Stimulated activated CD4-positive, alpha-beta T cell treated with anti-CD3 and anti-CD28 coated beads, Interleukin-4, amount 100 ng/mL, for 48 hours (primary cell): Measurements from ENCODE around the gene THOC6.
A peak's percentile ranks its signal among the peaks of the same experiment; 100 is the strongest.

ENCODE experiments used
- DNase-seq, 2 donors: peaks; one replicate each; pipeline ENCODE4 v3.0.0-alpha.2; 2020; ENCODE audit warnings: low read depth in 2 of 2

The THOC6 gene

GRCh38 chr16:3015865-3016521, 7.8 kb upstream of the THOC6 start:
- DNase-seq = no peak

GRCh38 chr16:3017344-3017743, 6.5 kb upstream of the THOC6 start:
- DNase-seq = no peak

DNA sequence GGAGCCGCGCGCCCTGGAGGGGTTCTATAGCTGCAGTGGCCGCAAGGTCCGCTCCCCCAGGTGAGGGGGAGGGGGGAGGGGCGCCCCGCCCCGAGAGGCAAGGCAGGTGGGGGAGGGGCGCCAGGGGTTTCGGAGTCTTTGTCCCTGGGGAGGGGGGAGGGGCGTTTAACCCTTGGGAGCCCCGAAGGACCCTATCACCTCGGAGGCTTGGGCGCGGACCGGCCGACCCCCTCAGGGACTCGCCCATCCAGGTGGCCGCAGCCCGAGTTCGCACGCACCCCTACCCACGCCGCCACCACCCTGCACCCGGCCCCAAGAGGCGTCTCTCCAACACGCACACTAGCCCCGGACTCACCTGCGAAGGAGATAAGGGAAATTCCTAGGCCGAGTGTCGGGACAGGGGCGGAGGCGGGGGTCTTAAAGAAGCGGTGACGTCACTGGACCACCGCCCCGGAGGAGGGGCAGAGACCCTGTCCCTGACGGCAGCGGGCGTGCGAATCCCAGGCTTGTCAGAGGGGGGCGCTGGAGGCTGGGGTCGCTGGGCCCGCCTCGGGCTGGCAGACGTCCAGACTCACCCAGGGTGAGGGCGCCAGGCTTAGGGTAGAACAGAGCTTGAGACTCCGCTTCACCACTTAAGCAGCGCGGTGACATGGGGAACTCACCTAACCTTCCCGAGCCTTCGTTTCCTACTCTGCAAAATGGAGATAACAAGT, 5.9 kb upstream of the THOC6 start, which contains the start of gene CLDN6:
CLDN6 (minus strand) TSS at position 390 of the 713 bp plus-strand sequence. CDS start 2,162 bp downstream, outside the sequence.
- no peak for DNase-seq

DNA sequence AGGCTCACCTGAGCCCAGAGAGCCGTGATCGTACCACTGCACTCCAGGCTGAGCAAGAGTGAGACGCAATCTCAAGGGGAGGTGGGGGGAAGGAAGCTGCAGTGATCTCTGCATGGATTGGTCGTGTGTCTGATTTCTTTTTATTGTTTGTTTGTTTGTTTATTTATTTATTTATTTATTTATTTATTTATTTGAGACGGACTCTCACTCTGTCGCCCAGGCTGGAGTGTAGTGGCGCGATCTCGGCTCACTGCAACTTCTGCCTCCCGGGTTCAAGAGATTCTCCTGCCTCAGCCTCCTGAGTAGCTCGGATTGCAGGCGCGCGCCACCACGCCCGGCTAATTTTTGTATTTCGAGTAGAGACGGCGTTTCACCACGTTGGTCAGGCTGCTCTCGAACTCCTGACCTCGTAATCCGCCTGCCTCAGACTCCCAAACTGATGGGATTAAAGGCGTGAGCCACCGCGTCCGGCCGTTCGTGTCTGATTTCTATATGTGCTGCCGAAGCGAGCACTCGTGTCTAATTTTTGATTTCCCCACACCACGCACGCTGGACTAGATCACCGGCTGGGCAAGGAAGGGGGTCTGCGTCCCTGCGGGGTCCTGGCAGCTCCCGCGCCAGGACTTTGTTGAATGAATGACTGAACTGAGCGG, 4.1 kb upstream of the THOC6 start:
- no peak for DNase-seq

- peak; percentile 47 to 63 for DNase-seq
These were observed 3.6 kb upstream of the THOC6 start, which contains the start of gene TNFRSF12A for GRCh38 chr16:3020247-3020603. Gene TNFRSF12A (plus strand): TSS chr16:3020368. CDS start chr16:3020398, 30 bp downstream.

DNA sequence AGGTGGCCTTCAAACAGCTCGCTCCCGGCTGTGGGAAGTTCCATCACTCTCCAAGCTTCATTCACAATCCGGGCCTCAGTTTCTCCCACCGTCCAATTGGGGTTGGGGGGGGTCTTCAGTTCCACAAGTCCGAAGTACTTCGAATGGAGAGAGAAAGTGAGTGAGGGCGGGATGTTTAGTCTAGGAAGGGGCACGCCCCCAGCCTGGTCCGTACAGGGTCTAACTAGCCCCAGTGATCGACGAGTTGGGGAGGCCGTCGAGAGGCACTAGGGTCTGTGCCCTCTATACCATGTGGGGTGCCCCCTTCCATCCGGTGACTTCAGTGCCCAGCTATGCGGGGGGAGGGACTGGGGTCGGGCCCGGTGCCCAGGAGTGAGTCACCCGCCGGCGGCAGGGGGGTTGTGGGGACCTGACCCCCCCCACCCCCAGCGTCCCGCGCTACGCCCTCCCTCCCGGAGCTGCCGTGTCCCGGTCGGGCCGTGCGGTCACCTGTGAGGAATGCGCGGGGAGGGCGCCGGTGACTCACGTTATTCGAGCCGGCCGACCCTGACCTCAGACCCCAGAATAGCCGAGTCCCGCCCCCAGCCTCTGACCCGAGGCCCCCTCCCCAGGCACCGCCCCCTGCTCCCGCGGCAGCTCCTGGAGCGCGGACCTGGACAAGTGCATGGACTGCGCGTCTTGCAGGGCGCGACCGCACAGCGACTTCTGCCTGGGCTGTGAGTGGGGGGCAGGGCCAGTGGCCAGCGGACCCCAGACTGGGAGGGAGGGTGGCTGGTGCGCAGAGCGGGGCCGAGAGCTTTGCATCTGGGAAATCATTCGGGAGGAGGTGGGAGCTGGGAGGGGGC, 3.0 kb upstream of the THOC6 start:
- DNase-seq = no peak

- DNase-seq = peak; percentile 82 to 91
These were observed 2.2 kb upstream of the THOC6 start for GRCh38 chr16:3021449-3022207.

- peak; percentile 88 to 93 for DNase-seq
These were observed 1.6 kb upstream of the THOC6 start for GRCh38 chr16:3022208-3022683.

DNA sequence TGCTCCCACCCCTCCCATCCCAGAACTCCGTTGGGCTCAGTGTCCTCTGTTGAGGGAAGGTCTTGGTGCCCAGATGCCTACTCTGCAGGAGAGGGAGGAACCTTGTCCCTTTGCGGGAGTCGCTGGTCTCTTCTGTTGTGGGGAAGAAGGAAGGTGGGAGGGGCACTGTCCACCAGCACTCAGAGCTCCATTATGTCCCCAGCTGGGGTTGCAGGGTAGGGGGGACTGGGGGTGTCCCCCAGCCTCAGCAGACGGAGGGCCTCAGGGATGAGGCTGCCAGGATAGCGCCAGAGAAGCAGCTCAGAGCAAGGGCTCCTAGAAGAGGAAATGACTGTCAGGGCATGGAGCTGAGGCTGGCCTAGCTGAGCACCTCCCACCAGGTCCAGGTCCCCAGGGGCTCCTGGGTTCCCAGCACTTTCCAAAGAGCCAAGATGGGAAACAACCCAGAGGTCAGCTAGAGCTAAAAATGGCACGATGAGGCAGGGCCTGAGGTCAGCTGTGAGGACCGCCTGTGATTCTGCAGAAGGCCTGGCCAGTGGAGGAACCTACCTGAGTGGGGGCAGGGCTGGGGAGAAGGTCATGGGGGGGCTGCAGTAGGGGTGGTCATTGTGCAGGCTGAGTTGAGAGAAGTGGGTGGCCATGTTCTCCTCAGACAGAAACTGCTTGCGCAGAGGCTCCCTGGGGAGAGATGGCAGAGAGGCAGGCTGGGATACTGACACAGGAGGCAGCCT, 986 bp upstream of the THOC6 start:
- no peak for DNase-seq

- DNase-seq = no peak
These were observed 493 bp upstream of the THOC6 start for GRCh38 chr16:3023415-3023668.

DNA sequence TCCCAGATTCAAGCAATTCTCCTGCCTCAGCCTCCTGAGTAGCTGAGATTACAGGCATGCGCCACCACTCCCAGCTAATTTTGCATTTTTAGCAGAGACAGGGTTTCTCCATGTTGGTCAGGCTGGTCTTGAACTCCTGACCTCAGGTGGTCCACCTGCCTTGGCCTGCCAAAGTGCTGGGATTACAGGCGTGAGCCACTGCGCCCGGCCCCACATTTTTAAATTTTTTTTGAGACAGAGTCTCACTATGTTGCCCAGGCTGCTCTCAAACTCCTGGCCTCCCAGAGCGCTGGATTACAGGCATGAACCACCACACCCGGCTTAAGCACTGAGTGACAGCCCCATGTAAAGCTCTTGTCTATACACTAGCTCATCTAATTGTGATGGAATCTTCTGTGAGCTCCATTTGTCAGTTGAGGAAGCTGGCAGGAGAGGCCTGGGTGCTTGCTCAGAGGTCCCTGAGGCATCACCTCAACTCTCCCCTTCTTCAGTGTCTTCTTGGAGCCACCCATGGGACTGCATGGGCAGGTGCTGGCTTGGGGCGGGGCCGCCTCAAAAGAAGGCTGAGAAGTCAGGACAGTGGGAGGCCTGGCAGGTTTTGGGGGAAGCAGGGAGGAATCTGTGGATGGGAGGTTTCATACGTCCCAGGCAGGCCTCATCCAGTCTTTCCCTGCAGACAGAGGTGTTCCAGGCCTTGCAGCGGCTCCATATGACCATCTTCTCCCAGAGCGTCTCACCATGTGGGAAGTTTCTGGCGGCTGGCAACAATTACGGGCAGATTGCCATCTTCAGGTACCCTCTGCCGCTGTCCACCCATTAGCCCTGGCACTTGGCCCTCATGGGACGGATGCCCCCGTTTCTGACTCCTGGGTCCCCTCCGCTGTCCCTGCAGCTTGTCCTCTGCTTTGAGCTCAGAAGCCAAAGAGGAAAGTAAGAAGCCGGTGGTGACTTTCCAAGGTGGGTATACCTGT, 1.5 kb downstream of the THOC6 start:
- DNase-seq = no peak

DNA sequence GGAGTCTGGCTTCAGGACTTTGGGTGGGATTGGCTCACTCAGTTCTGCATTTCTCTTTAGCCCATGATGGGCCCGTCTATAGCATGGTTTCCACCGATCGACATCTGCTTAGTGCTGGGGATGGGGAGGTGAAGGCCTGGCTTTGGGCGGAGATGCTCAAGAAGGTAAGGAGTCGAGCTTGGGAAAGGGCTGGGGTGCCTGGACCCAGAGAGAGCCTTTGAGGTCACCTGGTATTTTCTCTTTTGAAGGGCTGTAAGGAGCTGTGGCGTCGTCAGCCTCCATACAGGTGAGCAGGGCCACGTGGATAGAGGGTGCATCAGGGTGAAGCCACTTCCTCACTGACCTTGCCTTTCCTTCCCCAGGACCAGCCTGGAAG, 2.2 kb downstream of the THOC6 start:
- no peak for DNase-seq

DNA sequence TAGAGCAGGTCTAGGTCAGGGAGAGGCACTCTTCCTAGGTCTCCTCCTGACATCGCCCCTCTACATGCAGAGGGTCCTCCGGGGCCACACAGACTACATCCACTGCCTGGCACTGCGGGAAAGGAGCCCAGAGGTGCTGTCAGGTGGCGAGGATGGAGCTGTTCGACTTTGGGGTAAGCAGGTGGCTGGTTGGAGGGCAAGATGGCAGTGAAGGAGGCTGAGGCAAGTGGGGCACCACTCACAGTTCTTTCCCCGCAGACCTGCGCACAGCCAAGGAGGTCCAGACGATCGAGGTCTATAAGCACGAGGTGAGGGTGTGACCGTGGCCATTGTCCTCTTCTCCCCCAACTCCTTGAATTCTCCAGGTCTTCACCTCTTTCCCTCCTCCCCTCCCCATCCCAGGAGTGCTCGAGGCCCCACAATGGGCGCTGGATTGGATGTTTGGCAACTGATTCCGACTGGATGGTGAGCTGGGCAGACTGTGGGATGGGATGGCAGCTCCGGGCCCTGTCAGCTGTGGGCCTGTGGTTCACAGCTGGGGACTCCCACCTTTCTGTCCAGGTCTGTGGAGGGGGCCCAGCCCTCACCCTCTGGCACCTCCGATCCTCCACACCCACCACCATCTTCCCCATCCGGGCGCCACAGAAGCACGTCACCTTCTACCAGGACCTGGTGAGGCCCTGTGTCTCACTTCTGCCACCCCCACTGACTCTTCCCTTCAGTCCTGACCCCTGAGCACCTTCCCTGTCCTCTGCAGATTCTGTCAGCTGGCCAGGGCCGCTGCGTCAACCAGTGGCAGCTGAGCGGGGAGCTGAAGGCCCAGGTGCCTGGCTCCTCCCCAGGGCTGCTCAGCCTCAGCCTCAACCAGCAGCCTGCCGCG, 3.0 kb downstream of the THOC6 start:
- no peak for DNase-seq

- no peak for DNase-seq
These were observed 3.6 kb downstream of the THOC6 start for GRCh38 chr16:3027489-3027795.

DNA sequence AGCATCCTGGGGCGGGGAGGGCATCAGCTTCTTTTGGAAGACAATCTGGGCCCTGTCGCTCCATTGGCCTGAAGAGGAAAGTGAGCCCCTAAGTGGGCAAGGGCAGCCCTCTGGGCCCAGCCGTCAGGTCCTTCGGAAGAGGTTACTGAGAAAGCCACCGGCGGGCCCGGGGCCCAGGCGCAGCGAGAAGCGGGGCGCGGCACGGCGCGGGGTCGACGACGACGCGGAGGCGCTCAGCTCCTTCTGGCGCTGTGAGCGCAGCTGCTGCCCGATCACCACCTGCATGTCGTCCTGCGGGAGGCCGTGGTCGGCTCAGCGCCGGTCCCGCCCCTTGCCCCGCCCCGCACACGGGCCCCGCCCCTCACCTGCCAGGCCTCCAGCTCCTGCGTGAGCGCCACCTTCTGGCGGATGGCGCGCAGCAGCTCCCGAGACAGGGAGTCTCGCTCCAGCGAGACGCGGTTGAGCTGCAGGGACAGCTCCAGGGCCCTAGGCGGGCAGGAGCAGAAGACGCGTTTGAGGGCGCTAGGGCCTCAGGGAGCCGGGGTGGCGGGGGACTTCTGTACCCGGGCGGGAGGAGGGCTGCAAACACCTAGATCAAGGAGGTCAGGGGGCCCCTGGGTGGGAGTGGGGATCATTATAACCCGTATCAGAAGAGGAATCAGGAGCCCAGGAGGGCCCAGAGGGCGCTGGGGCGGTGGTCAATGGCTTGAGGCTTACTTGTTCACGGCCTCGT, 4.3 kb downstream of the THOC6 start:
- DNase-seq = peak; percentile 85 to 92

GRCh38 chr16:3028716-3029319, 5.0 kb downstream of the THOC6 start:
- no peak for DNase-seq

DNA sequence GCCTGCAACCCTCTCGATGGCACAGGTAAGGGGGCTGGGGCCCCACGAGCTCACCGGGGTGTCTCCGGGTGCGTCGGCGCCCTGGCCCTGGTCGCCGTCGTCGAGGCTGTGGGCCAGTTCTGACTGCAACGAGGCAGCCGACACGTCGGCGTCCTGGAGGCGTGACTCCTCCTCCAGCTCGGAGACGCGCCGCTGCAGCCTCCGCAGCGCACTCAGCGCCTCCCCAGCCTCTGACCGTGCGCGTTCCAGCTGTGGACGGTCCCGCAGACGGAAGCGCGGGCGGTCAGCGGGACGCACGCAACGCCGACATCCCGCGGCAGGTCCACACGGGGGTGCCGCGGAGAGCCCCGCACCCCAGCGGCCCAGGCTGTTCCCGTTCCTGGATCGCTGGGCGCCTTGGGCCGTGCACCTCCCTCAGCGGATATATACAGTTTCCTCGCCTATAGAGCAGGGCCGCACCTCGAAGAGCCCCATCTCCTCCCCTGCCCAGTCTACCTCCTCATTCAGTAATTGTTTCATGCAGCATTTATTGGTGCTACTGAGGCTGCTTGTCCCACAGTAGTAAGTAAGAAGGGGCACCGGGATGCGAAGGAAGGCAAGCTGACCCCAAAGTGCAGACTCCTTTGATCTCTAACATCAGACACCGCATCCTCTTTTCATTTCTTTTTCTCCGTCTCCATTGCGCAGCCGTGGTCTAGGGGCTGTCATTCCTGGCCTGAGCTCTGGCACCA, 5.8 kb downstream of the THOC6 start:
- peak in 1 of 2 donors; percentile 45 for DNase-seq
